Fibroblast of the aortic adventitia (primary cell): Measurements from ENCODE around the gene IL10. TPM values are rescaled to one million over a fixed set of nuclear protein-coding genes. Genes with fewer than 3 reads are reported as not detected.

Experiments
- DNase-seq: peaks from one replicate; pipeline ENCODE4 v3.0.0-alpha.2; 2010; ENCODE audit warnings: low read depth
- H3K4me3 ChIP-seq: 2 replicates; pipeline ENCODE4 v1.5.1; 2011; ENCODE audit warnings: low read depth, mild to moderate bottlenecking, control low read depth, low read length, moderate library complexity
- total RNA-seq: library from RNA; depleted of rRNA; stranded (reverse); fragments of >200 nt; gene quantifications from 2 replicates; pipeline ENCODE4 v1.2.3, GENCODE V29; 2012; ENCODE audit warnings: low replicate concordance
- TF ChIP-seq, protein P1 (sequence below): IDR thresholded peaks from 2 replicates; pipeline ENCODE4 v1.5.1; 2011; ENCODE audit warnings: mild to moderate bottlenecking, low read length, control low read depth, inconsistent platforms; ENCODE audit not compliant: insufficient read depth

IL10 gene
- total RNA-seq, 1 donor, result not detected

DNA sequence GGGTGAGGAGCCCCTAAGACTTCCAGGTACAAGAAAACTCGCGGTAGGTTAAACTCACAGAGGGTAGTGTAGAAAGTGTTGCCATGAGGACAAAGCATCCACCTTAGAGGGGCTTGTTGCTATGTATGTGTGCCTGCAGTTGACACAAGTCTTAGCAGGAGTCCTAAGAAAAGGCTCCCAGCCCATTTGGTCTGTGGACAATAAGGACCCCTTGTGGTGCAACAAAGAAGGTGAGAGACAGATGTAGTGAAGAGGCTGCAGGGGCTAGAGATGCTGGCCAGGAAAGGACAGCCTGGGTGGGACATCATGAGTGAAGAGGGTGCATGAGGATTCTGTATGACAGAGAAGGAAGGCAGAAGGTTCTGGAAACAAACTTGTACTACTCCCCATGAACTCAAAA, 36.3 kb upstream of the IL10 start:
- no peak overlapping the region for H3K4me3 ChIP-seq
- DNase-seq, result peak; percentile 43
- TF ChIP-seq, protein P1, sequence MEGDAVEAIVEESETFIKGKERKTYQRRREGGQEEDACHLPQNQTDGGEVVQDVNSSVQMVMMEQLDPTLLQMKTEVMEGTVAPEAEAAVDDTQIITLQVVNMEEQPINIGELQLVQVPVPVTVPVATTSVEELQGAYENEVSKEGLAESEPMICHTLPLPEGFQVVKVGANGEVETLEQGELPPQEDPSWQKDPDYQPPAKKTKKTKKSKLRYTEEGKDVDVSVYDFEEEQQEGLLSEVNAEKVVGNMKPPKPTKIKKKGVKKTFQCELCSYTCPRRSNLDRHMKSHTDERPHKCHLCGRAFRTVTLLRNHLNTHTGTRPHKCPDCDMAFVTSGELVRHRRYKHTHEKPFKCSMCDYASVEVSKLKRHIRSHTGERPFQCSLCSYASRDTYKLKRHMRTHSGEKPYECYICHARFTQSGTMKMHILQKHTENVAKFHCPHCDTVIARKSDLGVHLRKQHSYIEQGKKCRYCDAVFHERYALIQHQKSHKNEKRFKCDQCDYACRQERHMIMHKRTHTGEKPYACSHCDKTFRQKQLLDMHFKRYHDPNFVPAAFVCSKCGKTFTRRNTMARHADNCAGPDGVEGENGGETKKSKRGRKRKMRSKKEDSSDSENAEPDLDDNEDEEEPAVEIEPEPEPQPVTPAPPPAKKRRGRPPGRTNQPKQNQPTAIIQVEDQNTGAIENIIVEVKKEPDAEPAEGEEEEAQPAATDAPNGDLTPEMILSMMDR, result peak; percentile 39

DNA sequence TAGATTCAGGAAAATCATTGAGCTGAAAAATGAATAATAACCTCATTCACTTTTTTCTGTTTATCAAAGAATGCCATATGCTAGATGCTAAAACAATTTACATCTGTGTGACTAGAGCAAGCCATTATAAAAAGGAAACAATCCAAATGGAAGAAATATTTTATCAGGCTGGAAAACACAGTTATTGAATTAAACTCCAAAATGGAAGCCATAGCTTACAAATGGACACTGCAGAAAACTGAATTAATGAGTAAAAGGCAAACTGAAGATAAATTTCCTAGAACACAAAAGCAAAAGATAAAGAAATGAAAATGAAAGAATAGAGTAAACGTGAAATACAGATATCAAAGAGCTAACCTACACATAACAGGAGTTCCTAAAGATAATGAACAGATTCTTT, 33.1 kb upstream of the IL10 start:
- TF ChIP-seq, protein P1, result no peak
- H3K4me3 ChIP-seq, result no peak overlapping the region
- DNase-seq, result no peak

DNA sequence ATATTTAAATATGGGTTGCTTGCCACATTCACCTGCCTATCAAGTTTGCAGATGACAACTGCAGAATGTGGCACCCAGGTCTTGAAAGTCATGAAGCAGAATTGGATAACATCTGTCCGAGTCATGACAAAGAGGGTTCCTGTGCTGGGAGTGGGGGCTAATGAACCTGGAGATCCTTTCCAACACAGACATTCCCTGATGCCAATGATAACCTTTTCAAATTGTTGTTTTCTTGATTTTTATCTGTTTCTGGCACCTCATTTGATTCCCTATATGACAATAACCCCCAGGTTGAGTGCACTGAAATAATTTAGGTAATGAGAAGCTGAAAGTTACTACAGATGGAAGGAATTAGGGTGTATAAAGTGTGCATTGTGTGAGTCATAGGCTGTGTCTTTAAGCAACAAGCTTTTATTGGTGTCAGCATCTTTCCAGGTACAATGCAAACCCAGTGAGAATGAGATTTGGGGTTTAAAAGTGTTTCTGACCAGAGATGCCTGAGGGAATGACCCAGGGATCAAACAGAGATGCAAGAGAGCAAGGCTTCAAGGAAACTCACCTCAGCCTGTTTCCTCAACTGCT, 32.0 kb upstream of the IL10 start:
- TF ChIP-seq, protein P1, result no peak
- H3K4me3 ChIP-seq, result no peak overlapping the region
- DNase-seq, result no peak

DNA sequence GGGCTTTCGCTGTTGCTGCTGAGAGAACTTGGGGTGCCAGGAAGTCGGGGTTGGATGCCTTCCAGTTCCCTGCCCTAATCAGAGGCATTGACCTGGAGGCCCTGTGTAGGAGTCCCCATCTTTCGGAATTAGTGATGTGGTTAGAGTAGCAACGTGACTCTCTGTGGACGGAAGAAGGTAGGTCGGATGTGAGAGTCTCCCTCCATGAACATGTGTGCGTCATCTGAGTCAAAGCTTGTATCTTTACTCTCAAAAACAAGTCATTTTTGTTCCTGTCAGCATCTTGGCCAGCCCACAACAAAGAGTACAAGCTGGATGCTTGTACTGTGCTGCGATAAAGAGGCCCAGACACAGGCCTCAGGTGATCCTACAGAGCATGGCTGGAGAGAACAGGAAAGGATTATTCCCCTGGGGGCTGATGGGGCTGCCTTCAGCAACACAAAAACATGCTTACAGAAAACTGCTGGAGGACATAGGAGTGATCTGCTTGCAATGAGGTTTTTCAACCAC, 31.0 kb upstream of the IL10 start:
- H3K4me3 ChIP-seq, result no peak overlapping the region
- TF ChIP-seq, protein P1, result no peak
- DNase-seq, result no peak

DNA sequence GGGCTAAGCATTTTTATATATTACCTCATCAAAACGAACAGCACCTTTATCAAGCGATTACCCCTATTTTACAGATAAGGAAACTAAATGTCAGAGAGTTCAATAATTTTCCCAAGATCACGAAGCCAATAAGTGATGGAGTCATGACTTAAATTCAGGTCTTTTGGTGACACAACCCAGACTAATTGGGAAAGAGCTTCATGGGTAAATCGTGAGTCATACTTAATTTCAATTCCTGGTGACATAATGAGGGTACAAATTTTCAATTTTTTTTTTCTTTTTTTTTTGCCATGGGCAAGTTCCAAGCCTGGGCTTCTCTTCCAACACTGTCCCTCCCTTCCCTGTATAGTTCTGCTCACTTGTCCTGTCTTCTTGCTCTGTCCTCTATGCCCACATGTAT, 30.1 kb upstream of the IL10 start:
- DNase-seq, result no peak
- H3K4me3 ChIP-seq, result no peak overlapping the region
- TF ChIP-seq, protein P1, result no peak

DNA sequence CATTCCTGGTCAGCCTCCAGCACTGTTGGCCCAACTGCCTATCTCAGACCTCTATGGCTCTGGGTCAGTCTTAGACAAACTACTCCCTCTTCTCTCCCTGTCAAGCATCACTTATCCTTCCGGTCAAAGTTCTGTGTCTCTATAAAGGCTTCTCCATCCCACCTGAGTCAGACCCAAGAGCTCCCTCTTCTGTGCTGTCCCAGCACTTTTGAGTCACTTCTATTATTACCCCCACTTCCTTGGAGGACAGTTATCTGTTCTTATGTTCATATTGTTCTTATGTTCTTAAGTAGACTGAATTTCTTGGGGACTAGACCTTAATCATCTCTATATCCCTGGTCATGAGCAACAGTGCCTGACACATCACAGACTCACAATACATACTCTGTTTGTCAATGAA, 29.2 kb upstream of the IL10 start:
- no peak for DNase-seq
- no peak overlapping the region for H3K4me3 ChIP-seq
- TF ChIP-seq, protein P1, result no peak

DNA sequence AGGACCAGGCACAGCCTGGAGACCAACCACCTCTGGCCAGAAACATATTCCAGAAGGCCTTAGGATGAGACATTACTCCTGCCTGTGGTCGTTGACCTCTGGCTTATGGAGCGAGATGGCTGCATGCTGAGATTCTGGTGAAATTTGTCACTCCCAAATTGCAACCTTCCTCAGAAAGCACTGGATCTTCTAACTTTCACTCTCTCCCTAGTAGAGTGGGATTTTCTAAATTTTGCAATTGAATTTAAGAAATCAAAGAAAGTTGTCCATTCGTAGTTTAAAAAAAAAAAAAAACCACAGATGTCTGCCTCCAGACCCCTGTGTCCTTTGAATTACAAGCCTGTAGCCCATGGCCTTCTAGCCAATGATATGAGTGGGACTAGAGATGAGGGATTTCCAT, 28.6 kb upstream of the IL10 start:
- H3K4me3 ChIP-seq, result no peak overlapping the region
- DNase-seq, result no peak
- TF ChIP-seq, protein P1, result no peak
